ENCODE measurements around the gene STX10. TPM values are rescaled to one million over a fixed set of nuclear protein-coding genes. Genes with fewer than 3 reads are reported as not detected.

STX10 gene
- 0.60 and 7.2 TPM in 2 replicates for polyA plus RNA-seq

GRCh38 chr19:13150187-13150930 lies at the start of gene STX10, which contains the start of gene IER2:
STX10 (minus strand) TSS chr19:13150375; CDS start chr19:13150173, 202 bp downstream.
IER2 (plus strand) TSS chr19:13150411; CDS start chr19:13153187, 2,776 bp downstream.

GRCh38 chr19:13117772-13118423 lies 32.3 kb downstream of the STX10 start, which contains the start of gene NACC1:
NACC1 (plus strand) TSS chr19:13118264; CDS start chr19:13135208, 16,944 bp downstream.

GRCh38 chr19:13116282-13117175 lies 33.6 kb downstream of the STX10 start, which contains the start of gene TRMT1:
TRMT1 (minus strand) TSS chr19:13116740; CDS start chr19:13116399, 341 bp downstream.

GRCh38 chr19:13102666-13103580 lies 47.3 kb downstream of the STX10 start, which contains the start of gene LYL1:
LYL1 (minus strand) TSS chr19:13102858; CDS start chr19:13101171, 1,687 bp downstream.

Other genes starting within 250 kb of the STX10 start
- gene SYCE2, start 231.1 kb downstream of the STX10 start, polyA plus RNA-seq: not detected in 2 replicates
- 39.0 and 40.7 TPM in 2 replicates for gene FARSA, start 216.7 kb downstream of the STX10 start, polyA plus RNA-seq
- gene CALR, start 211.8 kb downstream of the STX10 start, polyA plus RNA-seq: 1,157 and 1,633 TPM in 2 replicates
- 35.9 and 39.6 TPM in 2 replicates for gene RAD23A, start 204.5 kb downstream of the STX10 start, polyA plus RNA-seq
- 11.9 and 15.4 TPM in 2 replicates for gene GADD45GIP1, start 193.2 kb downstream of the STX10 start, polyA plus RNA-seq
- gene DAND5, start 180.8 kb downstream of the STX10 start, polyA plus RNA-seq: not detected in 2 replicates
- 2.0 and 4.5 TPM in 2 replicates for gene NFIX, start 154.9 kb downstream of the STX10 start, polyA plus RNA-seq
- gene LYL1, start 47.5 kb downstream of the STX10 start, polyA plus RNA-seq: not detected in 2 replicates
- 1.7 and 3.5 TPM in 2 replicates for gene TRMT1, start 33.6 kb downstream of the STX10 start, polyA plus RNA-seq
- gene NACC1, start 32.1 kb downstream of the STX10 start, polyA plus RNA-seq: 0.10 and 0.63 TPM in 2 replicates
- gene IER2, start within 50 bp of the STX10 start, polyA plus RNA-seq: 0.19 and 0.41 TPM in 2 replicates